A549 (cell line): Measurements from ENCODE around the gene SP5. TPM values are rescaled to one million over a fixed set of nuclear protein-coding genes. Genes with fewer than 3 reads are reported as not detected.

Experiments
- ATAC-seq, 2 experiments: fragments of 200-7000 bp in 1 of 2; fragments of >200 bp in 1 of 2; cut with Nextera tagmentation in 1 of 2; cut with Tn5 transposase in 1 of 2; 3 replicates each; pipeline versions ENCODE4 v1.8.0 to v1.9.1; 2018 to 2020; ENCODE audit warnings: mild to moderate bottlenecking in 1 of 2, moderate library complexity in 1 of 2
- CTCF ChIA-PET: fragments of 300-600 bp; sonication (Branson Sonifier 250); formaldehyde crosslinking; extraction: SDS; loops from one replicate; lab custom pipeline; 2021; ENCODE audit warnings: antibody characterized with exemption, inconsistent platforms; lab: Yijun Ruan, JAX
- POLR2A ChIA-PET: fragments of 350-600 bp; formaldehyde crosslinking; extraction: SDS; loops from one replicate; lab custom pipeline; 2021; ENCODE audit warnings: antibody characterized with exemption, inconsistent platforms; lab: Yijun Ruan, JAX
- DNase-seq, 2 experiments: peaks; one replicate each; pipeline versions ENCODE4 v3.0.0 to v3.0.0-alpha.2; 2011 to 2016; ENCODE audit warnings: low read depth in 1 of 2, low spot score in 1 of 2
- FAIRE-seq: peaks from 2 replicates; lab custom pipeline; 2011; peaks lifted over from hg19 to GRCh38; lab: Jason Lieb, UNC
- H3K27ac ChIP-seq, 2 experiments: fragments of >200 bp; sonication (Bioruptor Twin); formaldehyde crosslinking; 3 replicates each; pipeline ENCODE4 v1.5.1; 2016 to 2017
- H3K4me1 ChIP-seq: fragments of >200 bp; sonication (Bioruptor Twin); formaldehyde crosslinking; 3 replicates; pipeline ENCODE4 v1.6.1; 2016
- H3K4me2 ChIP-seq: fragments of >200 bp; sonication (Bioruptor Twin); formaldehyde crosslinking; 3 replicates; pipeline ENCODE4 v1.6.1; 2016
- H3K4me3 ChIP-seq: fragments of >200 bp; sonication (Bioruptor Twin); formaldehyde crosslinking; 3 replicates; pipeline ENCODE4 v1.5.1; 2016
- H3K9me3 ChIP-seq: fragments of >200 bp; sonication (Bioruptor Twin); formaldehyde crosslinking; 3 replicates; pipeline ENCODE4 v1.6.1; 2016
- BHLHE40 ChIP-seq: IDR thresholded peaks from 2 replicates; pipeline ENCODE4 v1.6.1; 2012; ENCODE audit warnings: low read depth, low read length, inconsistent platforms
- CBX2 ChIP-seq: fragments of 200-600 bp; sonication (generic); IDR thresholded peaks from 2 replicates; pipeline ENCODE4 v1.6.1; 2016; ENCODE audit warnings: low read depth, mild to moderate bottlenecking, borderline replicate concordance
- CBX8 ChIP-seq: fragments of 200-600 bp; sonication (generic); IDR thresholded peaks from 2 replicates; pipeline ENCODE4 v1.6.1; 2016
- CHD2 ChIP-seq: fragments of 150-350 bp; IDR thresholded peaks from 2 replicates; pipeline ENCODE4 v1.6.1; 2014; ENCODE audit warnings: low read length; ENCODE audit not compliant: partially characterized antibody
- EHF ChIP-seq: fragments of 250-450 bp; sonication (Bioruptor Pico); IDR thresholded peaks from 2 replicates; pipeline ENCODE4 v1.5.0; 2020; ENCODE audit warnings: mild to moderate bottlenecking
- ESRRA ChIP-seq: fragments of 150-350 bp; IDR thresholded peaks from 2 replicates; pipeline ENCODE4 v1.6.1; 2014; ENCODE audit warnings: mild to moderate bottlenecking, low read length, borderline replicate concordance
- FOSL2 ChIP-seq, 2 experiments: fragments of 450-650 bp in 1 of 2; fragments of >200 bp in 1 of 2; sonication (Bioruptor Twin) in 1 of 2; formaldehyde crosslinking; IDR thresholded peaks; 2 replicates each; pipeline versions ENCODE4 v1.5.0 to v1.6.1; 2016 to 2020; ENCODE audit warnings: mild to moderate bottlenecking in 1 of 2, moderate library complexity in 1 of 2
- FOXS1 ChIP-seq: fragments of 250-450 bp; sonication (Bioruptor Pico); IDR thresholded peaks from 2 replicates; pipeline ENCODE4 v1.5.0; 2020; ENCODE audit warnings: mild to moderate bottlenecking, moderate library complexity
- HOXB13 ChIP-seq: fragments of 250-450 bp; sonication (Bioruptor Pico); IDR thresholded peaks from 2 replicates; pipeline ENCODE4 v1.5.0; 2020; ENCODE audit warnings: low read depth, mild to moderate bottlenecking, moderate library complexity
- KDM5A ChIP-seq: fragments of 200-600 bp; sonication (generic); IDR thresholded peaks from 2 replicates; pipeline ENCODE4 v1.6.1; 2016; ENCODE audit warnings: antibody characterized with exemption, mild to moderate bottlenecking
- MAFK ChIP-seq: fragments of 450-650 bp; IDR thresholded peaks from 2 replicates; pipeline ENCODE4 v1.6.1; 2014; ENCODE audit not compliant: partially characterized antibody
- MYC ChIP-seq: IDR thresholded peaks from 2 replicates; pipeline ENCODE4 v1.6.1; 2012; ENCODE audit warnings: mild to moderate bottlenecking, inconsistent platforms, low read length, improper control_type of control experiment, borderline replicate concordance
- NFE2L2 ChIP-seq: fragments of 150-350 bp; conservative IDR thresholded peaks from 2 replicates; pipeline ENCODE4 v1.6.1; 2014; ENCODE audit warnings: low read length
- POLR2AphosphoS2 ChIP-seq: conservative IDR thresholded peaks from 2 replicates; pipeline ENCODE4 v1.6.1; 2012; ENCODE audit warnings: low read length, improper control_type of control experiment, inconsistent platforms
- RNF2 ChIP-seq: fragments of 200-600 bp; sonication (generic); IDR thresholded peaks from 2 replicates; pipeline ENCODE4 v1.6.1; 2016; ENCODE audit warnings: low read depth, mild to moderate bottlenecking, antibody characterized with exemption, moderate library complexity, borderline replicate concordance
- SREBF2 ChIP-seq: fragments of 450-650 bp; IDR thresholded peaks from 2 replicates; pipeline ENCODE4 v1.6.1; 2014; ENCODE audit warnings: mild to moderate bottlenecking, moderate library complexity
- WGBS: methylation state at CpG from one replicate; pipeline ENCODE4 v1.1.6; 2017; ENCODE audit errors: missing lambda C conversion rate; 5-methylcytosine and 5-hydroxymethylcytosine counted together
- polyA plus RNA-seq, 4 experiments: library from polyadenylated mRNA; depleted of rRNA in 3 of 4; stranded (reverse); fragments of >200 nt; fragmentation: RNase III in 1 of 4; extraction: RNeasy Plus Mini Kit Qiagen cat#74134 plus additional on column Dnase treatment in 1 of 4; gene quantifications; 2 replicates in 3 of 4; 3 replicates in 1 of 4; pipeline ENCODE4 v1.2.3, GENCODE V29; 2011 to 2017
- TF ChIP-seq, protein P1 (sequence below): IDR thresholded peaks from 2 replicates; pipeline ENCODE4 v1.6.1; 2012; ENCODE audit warnings: low read depth, borderline replicate concordance
- TF ChIP-seq, protein P2 (sequence below): IDR thresholded peaks from 2 replicates; pipeline ENCODE4 v1.6.1; 2012
- TF ChIP-seq, protein P3 (sequence below): fragments of 250-450 bp; sonication (Bioruptor Pico); IDR thresholded peaks from 2 replicates; pipeline ENCODE4 v1.5.0; 2021; ENCODE audit warnings: mild to moderate bottlenecking, moderate library complexity, borderline replicate concordance
- TF ChIP-seq, protein P4 (sequence below): fragments of 250-450 bp; sonication (Bioruptor Pico); IDR thresholded peaks from 2 replicates; pipeline ENCODE4 v1.5.0; 2020; ENCODE audit warnings: low read depth, mild to moderate bottlenecking, moderate library complexity
- TF ChIP-seq, protein P5 (sequence below): fragments of >200 bp; sonication (Bioruptor Twin); formaldehyde crosslinking; IDR thresholded peaks from 2 replicates; pipeline ENCODE4 v1.6.1; 2016
- TF ChIP-seq, protein P6 (sequence below): fragments of >200 bp; sonication (Bioruptor Twin); formaldehyde crosslinking; IDR thresholded peaks from 3 replicates; pipeline ENCODE4 v1.6.1; 2016
- TF ChIP-seq, protein P7 (sequence below): IDR thresholded peaks from 2 replicates; pipeline ENCODE4 v1.6.1; 2012
- TF ChIP-seq, protein P8 (sequence below): fragments of 450-650 bp; IDR thresholded peaks from 2 replicates; pipeline ENCODE4 v1.6.1; 2014; ENCODE audit warnings: antibody characterized with exemption

Gene SP5
- polyA plus RNA-seq, 2 of the 4 experiments (the other 2 are of a cell fraction): not detected

DNA sequence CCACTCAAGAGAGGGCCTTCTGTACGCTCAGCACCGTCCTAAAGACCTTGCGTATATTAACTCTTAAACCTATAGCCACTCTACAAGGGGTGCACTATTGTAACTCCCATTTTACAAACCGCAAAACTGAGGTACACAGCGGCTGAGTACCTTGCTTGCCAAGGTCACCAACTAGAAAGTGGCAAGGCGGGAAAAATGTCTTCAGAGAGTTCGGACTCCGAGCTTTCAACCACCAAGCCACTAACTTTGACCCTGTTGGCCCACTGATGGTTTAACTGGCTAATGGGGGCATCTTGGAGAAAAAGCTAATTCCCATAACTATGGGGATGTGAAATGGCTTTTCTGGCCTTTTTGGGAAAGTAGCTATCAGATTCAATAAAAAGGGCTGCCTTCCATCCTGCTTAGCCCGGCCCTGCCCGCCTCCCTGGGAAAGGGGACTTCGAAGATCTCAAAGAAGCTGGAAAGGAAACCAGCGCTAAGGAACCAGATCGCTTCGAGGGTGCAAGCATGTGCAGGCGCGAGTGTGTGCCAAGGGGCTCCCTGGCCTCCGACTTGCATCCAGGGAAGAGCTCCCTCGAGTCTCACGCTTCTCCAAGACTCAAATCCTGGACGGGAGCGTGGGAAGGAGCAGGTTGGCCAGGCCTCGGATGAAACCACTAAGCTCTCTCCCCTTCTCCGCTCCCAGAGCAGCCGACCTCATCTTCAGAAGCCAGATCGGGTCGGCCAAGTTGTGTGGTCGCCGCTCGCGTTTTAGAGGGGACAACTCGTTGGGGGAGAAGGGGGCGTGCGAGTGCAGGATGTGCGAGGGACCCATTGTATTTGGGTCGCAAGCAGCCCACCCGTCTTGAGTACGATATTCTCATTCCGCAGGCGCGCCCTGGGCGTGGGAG is 2.2 kb upstream of the SP5 start:
- FAIRE-seq: no peak
- DNase-seq: no peak
- no peak overlapping the region for H3K4me3 ChIP-seq
- TF ChIP-seq, protein P1, sequence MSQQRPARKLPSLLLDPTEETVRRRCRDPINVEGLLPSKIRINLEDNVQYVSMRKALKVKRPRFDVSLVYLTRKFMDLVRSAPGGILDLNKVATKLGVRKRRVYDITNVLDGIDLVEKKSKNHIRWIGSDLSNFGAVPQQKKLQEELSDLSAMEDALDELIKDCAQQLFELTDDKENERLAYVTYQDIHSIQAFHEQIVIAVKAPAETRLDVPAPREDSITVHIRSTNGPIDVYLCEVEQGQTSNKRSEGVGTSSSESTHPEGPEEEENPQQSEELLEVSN: no peak
- TF ChIP-seq MAFK (no peak), ESRRA (no peak), FOXS1 (no peak)
- CTCF ChIA-PET: interaction anchor here (0.7 to 1.4 kb wide), 3 partner anchors 10 to 100 kb away, joined by 3 read pairs; no protein-coding TSS in a partner anchor
- ATAC-seq: no peak
- no peaks in the 10 kb centered on the region for H3K9me3 ChIP-seq
- H3K4me2 ChIP-seq: no peak overlapping the region
- peaks cover 11% of the 10 kb centered on the region; the same call in 2 of the 3 replicates for H3K4me1 ChIP-seq
- 92% methylated on average over 41 of the region's 41 CpGs for WGBS
- H3K27ac ChIP-seq: no peak overlapping the region
- POLR2A ChIA-PET: no interaction called here

DNA sequence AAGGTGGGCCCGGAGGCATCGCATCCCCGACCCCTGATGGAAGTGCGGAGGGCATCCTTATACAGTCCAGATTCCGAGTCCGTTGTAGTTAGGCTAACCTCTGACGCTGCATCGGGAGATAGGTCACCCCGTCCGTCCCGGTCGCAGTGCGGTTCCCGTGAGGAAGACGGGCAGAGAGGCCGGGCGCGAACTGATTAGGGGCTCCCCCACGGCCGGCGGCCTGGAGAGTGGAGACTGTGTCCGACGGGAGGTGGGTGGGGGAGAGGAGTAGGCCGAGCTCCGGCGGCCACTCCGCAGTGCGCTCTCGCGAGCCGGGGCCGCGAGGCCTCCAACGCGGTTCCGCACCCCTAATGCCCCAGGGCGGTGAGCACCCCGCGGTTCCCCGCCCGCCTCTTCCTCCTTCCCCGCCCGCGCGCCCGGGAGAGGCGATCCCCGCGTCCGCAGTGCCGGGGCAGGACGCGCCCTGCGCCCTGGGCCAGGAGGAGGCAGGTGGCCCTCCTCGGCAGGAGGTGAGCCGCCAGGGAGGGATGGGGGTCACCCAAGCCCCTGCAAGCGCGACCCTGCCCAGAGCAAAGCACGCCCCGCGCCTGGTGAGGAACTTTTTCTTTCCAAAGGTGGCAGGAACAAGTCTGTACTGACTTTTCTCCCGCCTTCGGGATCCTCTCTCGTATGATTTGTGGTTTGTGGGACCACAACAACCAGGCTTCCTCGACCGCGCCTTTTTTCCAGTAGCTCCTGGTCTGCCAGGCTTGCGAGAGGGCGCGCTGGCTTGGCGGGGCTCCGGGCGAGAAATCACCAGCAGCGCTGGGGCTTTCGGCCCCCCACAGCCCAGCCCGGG is 1.4 kb upstream of the SP5 start:
- ChIA-PET POLR2A (no interaction called here), CTCF (interaction anchor here (0.6 kb wide), 1 partner anchor 37 kb away, joined by 3 read pairs; no protein-coding TSS in a partner anchor)

More for the DNA sequence above, 1.4 kb upstream of the SP5 start:
- TF ChIP-seq, protein P2, sequence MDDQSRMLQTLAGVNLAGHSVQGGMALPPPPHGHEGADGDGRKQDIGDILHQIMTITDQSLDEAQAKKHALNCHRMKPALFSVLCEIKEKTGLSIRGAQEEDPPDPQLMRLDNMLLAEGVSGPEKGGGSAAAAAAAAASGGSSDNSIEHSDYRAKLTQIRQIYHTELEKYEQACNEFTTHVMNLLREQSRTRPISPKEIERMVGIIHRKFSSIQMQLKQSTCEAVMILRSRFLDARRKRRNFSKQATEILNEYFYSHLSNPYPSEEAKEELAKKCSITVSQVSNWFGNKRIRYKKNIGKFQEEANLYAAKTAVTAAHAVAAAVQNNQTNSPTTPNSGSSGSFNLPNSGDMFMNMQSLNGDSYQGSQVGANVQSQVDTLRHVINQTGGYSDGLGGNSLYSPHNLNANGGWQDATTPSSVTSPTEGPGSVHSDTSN: no peak
- TF ChIP-seq CBX2 (no peak), MYC (no peak), NFE2L2 (no peak), POLR2AphosphoS2 (no peak), CBX8 (no peak), RNF2 (no peak), EHF (no peak), BHLHE40 (no peak), HOXB13 (CRISPR knock-in tag) (no peak), KDM5A (no peak), FOSL2 (IDR thresholded peaks at IDR 0.05) (no peak), FOSL2 (CRISPR knock-in tag; IDR thresholded peaks at IDR 0.05) (no peak), SREBF2 (no peak), CHD2 (no peak)
- TF ChIP-seq, protein P3, sequence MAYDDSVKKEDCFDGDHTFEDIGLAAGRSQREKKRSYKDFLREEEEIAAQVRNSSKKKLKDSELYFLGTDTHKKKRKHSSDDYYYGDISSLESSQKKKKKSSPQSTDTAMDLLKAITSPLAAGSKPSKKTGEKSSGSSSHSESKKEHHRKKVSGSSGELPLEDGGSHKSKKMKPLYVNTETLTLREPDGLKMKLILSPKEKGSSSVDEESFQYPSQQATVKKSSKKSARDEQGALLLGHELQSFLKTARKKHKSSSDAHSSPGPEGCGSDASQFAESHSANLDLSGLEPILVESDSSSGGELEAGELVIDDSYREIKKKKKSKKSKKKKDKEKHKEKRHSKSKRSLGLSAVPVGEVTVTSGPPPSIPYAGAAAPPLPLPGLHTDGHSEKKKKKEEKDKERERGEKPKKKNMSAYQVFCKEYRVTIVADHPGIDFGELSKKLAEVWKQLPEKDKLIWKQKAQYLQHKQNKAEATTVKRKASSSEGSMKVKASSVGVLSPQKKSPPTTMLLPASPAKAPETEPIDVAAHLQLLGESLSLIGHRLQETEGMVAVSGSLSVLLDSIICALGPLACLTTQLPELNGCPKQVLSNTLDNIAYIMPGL (CRISPR knock-in tag): no peak
- TF ChIP-seq, protein P4, sequence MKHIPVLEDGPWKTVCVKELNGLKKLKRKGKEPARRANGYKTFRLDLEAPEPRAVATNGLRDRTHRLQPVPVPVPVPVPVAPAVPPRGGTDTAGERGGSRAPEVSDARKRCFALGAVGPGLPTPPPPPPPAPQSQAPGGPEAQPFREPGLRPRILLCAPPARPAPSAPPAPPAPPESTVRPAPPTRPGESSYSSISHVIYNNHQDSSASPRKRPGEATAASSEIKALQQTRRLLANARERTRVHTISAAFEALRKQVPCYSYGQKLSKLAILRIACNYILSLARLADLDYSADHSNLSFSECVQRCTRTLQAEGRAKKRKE: no peak
- TF ChIP-seq, protein P5, sequence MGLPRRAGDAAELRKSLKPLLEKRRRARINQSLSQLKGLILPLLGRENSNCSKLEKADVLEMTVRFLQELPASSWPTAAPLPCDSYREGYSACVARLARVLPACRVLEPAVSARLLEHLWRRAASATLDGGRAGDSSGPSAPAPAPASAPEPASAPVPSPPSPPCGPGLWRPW: no peak
- TF ChIP-seq, protein P6, sequence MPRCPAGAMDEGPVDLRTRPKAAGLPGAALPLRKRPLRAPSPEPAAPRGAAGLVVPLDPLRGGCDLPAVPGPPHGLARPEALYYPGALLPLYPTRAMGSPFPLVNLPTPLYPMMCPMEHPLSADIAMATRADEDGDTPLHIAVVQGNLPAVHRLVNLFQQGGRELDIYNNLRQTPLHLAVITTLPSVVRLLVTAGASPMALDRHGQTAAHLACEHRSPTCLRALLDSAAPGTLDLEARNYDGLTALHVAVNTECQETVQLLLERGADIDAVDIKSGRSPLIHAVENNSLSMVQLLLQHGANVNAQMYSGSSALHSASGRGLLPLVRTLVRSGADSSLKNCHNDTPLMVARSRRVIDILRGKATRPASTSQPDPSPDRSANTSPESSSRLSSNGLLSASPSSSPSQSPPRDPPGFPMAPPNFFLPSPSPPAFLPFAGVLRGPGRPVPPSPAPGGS: no peak
- TF ChIP-seq, protein P7, sequence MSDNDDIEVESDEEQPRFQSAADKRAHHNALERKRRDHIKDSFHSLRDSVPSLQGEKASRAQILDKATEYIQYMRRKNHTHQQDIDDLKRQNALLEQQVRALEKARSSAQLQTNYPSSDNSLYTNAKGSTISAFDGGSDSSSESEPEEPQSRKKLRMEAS: no peak
- TF ChIP-seq, protein P8, sequence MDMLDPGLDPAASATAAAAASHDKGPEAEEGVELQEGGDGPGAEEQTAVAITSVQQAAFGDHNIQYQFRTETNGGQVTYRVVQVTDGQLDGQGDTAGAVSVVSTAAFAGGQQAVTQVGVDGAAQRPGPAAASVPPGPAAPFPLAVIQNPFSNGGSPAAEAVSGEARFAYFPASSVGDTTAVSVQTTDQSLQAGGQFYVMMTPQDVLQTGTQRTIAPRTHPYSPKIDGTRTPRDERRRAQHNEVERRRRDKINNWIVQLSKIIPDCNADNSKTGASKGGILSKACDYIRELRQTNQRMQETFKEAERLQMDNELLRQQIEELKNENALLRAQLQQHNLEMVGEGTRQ: no peak
- Histone ChIP-seq H3K4me3 (peak overlapping the region; percentile 51), H3K9me3 (no peaks in the 10 kb centered on the region), H3K4me2 (peak overlapping the region; percentile 91), H3K27ac (peak overlapping the region in 1 of 2 experiments; percentile 59; a peak in 3 of 6 replicates), H3K4me1 (peaks cover 11% of the 10 kb centered on the region; the same call in 2 of the 3 replicates)
- 75% methylated on average over 47 of the region's 76 CpGs for WGBS
- ATAC-seq: no peak
- no peak for FAIRE-seq
- no peak for DNase-seq
